GM21381 (cell line): ENCODE results near the gene RAD51B.

Experiments used
- ATAC-seq: cut with Tn5 transposase; IDR thresholded peaks from one replicate; pipeline ENCODE4 v1.9.1; 2021; ENCODE audit warnings: mild to moderate bottlenecking, moderate library complexity; ENCODE audit not compliant: unreplicated experiment

RAD51B gene

GRCh38 chr14:68632054-68632895 is 812.7 kb downstream of the RAD51B start:
- ATAC-seq: no peak

- ATAC-seq: no peak
These were observed 813.8 kb downstream of the RAD51B start for GRCh38 chr14:68633131-68633991.

DNA sequence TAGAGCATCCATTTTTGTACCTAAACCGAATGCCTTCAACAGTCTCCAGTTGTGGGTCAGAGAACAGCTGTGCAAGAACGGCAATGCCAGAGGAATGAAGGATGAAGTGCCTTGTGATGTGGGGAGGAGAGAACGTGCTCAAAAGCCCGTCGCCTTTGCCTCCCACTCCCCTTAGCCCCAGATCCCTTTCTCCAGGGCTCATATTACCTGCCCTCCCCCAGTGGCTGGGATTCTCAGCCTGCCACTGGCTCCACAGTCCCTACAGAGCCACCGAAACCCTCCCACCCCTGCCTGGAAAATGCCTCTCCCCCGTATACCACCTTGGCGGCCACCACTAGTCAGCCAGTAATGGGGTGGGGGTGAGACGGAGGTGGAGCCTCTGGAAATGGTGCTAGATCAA is 814.8 kb downstream of the RAD51B start:
- ATAC-seq: no peak

DNA sequence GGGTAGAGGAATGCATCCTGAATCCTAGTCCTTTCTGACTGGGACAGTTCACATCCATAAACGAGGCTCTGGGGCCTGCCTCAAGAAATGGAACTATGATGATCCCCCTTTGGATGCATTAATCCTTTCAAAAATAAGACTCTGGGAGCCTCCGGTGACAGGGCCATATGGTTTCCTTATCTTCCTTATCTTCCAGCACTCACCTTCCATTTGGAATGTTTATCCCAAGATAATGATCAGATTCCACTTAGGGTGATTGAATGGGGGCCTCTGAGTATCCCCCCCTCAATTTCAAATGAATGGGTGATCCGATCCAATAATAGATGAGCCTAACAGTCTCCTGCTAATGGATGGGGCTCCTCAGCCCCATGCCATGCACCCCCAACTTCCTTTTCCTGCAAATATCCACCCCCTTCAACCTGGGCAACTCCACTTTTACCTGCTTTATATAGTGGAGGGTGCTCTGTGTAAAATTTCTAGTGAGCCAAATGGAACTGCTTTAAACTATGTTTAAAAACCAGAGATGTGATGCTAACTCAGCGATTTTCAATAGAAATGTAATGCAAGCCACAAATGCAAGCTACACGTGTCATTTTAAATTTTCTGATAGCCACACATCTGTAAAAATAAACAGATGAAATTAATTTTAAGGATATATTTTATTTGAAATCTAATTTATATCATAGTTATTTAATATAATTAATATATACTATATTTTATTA is 815.5 kb downstream of the RAD51B start:
- no peak for ATAC-seq

GRCh38 chr14:68636597-68636996 is 817.0 kb downstream of the RAD51B start:
- ATAC-seq: no peak

DNA sequence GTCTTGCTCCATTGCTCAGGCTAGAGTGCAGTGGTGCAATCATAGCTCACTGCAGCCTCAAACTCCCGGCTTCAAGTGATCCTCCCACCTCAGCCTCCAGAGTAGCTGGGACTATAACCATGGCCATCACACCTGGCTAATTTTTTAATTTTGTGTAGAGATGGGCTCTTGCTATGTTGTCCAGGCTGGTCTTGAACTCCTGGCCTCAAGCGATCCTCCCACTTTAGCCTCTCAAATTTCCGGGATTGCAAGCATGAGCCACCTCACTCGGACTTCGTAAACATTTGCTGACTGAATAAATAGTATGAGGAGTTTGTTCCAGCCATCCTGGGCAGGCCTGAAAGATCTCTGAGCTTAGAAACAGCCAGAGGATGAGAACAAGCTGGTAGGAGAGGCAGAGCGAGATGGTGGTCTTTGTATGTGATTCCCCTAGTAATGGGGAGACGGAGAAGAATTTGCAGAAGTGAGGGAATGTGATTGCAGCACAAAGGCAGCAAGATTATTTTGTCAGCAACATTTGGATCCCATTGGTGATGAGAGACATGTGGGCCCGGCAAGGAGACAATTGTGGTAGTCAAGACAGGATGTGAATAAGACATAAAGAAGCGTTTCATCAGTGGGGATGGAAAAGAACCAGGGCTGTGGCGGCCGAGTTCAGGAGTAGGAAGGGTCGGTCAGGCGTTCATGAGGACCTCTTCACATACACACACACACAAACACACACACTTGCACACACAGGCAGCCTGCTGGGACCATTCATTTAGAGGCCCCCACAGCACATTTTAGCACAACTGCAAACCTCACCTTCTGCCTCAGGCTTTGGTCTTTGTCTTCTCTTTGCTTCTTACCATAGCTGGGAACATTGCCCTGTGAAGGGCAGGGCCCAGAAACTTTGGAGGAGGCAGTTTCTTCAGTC is 817.8 kb downstream of the RAD51B start:
- no peak for ATAC-seq

DNA sequence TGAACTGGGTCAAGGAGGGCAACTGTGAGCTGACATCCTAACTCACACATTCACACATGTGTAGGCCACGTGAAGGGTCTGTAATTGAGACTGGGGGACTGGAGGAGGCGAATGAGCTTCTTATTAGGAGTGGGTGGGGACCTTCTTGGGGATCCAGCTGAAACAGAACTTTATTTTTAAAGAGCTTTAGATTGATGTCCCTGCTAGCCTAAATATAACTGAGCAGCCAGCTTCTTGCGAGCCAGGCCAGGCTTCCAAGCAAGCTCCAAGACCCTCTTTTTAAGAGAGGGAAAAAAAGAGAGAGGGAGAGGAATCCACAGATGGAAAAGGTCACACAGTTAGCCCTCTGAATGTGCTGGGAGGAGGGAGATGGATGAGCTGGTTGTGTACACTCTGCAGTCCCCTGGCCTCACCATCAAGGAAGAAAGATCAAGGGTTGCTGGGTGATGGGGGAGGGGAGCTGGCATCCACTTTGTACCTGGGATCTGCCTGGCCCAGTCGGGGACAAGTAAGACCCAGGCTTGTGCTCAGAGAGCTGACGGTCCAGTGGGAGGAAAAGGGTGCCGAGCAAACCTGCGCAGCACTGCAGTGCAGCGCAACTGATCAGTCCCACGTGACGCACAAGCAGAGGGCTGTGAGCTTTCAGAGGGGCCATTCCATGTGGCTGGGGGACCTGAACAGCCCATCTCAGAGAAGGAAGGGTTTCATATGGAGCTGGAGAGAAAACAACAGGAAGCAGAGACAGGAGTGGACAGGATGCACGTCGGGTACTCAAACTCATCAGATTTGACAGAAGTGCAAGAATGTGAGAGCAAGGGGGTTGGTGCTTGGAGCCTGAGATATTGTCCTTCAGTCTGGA is 818.8 kb downstream of the RAD51B start:
- ATAC-seq: no peak

DNA sequence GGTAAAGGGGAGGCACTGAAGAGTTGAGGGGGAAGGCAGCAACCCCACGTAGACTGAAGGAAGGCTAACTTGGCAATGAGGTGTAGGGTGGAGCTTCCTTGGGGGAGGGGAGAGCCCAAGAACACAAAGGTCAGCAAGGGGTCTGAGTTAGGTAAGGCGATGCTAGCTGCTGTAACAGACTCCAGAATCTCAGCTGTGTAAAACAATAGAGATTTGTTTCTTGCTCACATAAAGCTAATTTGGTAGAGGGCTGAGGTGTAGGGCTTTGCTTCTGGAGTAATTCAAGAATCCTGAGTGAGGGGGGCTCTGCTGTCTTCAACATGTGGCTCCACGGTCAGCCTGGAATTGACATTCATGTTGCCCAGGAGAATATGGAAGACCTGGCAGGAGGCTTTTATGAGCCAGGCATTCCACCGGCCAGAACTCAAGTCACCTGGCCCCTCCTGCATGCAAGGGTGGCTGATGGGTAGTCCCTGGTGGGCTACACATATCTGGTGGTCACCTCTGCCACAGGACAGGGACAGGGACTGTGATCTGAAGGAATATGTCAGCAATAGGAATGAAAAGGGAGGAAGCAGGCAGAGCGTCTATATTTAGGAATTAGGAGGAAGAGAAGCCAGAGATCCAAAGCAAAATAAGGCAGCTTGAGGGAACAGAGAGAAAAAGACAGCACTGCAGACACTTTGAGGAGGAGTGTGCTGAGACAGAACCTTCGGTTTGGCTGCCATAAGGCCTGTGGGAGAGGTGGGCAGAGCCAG is 819.6 kb downstream of the RAD51B start:
- ATAC-seq: no peak

- ATAC-seq: no peak
These were observed 820.4 kb downstream of the RAD51B start for GRCh38 chr14:68639758-68640574.

DNA sequence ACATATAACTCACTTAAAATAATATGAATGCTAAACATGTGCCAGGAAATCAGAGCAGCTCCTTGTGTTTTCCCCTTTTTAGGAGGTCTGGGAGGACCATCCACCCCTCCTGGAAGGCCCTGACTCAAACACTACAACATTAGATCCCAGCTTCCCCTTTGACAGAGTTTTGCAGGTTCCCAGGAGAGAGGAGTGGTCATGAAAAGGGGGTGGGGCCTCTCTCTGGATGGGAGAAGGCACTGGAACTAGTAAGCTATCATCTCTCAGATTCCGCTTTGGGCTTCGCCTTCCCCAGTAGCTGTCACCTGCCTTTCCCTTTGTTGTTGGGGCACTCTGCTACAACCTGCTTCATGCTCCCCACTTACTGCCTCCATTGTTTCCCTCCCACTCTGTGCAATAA is 824.1 kb downstream of the RAD51B start:
- ATAC-seq: no peak

DNA sequence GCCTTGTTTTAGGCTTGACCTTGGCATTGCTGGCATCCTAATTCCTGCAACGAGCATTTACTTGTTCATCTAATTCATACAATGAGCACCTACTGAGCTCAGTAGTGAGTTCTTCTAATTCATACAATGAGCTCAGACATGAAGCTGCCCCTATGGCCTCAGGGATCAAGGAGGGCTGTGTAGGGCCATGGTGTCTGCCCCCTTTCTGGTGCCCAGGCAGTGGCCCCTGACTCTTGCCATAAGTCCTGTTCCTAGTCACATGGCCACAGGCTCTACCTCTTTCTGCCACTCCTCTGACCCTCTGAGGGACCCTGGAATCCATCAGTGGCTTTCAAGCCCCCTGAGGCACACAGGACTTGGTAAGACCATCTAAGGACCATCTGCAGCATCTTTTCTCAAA is 824.5 kb downstream of the RAD51B start:
- no peak for ATAC-seq

DNA sequence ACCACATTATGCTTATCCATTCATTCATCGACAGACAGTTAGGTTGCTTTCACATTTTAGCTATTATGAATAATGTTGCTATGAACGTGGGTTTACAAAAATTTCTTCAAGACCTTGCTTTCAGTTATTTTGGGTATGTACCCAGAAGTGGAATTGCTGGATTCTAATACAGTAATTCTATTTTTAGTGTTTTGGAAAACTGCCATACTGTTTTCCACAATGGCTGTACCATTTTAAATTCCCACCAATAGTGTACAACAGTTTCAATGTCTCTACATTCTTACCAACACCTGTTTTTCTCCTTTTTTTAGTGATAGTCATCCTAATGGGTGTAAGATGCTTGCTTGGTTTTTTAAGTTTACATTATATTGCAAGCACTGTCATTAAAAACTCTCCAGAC is 825.8 kb downstream of the RAD51B start:
- ATAC-seq: no peak

DNA sequence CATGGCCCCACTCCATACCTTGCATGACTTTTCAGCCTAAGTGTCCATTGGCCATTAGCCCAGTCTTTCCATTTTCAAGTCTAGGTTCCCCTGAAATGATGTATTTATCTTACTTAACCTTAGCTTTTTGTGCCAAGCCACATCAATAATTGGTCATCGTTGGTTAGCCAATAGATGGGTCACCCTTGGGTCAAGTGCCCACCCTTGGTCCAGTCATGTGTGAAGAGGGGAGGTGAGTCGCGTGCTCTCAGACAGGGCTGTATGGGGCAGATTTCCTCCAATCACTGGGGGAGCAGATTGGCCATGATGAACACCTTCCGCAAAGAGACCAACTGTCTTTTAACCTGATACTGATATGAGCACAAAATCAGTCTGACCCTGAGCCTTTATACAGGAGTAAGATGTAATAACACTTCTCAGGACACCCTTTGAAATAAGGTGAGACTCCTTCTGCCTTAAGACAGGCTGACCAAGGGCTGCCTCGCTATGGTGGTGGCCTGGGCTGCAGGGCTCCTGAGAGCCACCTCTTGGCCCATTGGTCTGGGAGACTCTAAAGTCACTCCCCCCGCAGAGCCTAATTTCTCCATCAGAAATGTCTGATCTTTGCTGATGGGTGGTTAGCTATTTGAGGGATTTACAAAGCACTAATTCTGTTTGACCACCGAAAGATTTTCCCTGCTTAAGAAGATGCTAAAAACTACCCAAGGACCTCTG is 830.1 kb downstream of the RAD51B start:
- no peak for ATAC-seq

DNA sequence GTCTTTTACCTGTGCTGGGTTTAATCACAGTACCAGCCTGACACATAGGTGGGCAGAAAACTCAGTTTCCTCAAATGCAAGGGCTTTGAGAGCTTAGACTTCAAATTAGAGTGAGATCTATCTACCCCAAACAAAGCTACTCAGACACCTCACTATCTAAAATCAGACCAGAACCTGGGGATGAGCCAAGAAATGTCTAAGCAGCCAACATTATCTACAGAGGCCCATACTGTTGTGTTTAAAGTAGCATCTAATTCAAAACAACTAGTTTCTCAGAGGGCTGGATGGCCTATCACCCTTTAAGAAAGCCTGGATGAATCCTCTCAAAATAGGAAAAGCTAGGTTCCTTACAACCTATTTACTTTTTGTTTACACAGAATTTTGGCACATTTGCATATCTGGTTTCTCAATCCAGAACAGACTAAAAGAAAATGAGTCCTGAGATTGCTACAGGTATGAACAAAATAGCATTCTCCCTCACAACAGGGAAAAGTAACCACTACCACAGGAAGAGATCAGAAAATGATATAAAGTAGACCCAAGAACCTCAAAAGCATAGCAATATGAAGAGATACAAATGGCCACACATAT is 830.9 kb downstream of the RAD51B start:
- ATAC-seq: no peak

DNA sequence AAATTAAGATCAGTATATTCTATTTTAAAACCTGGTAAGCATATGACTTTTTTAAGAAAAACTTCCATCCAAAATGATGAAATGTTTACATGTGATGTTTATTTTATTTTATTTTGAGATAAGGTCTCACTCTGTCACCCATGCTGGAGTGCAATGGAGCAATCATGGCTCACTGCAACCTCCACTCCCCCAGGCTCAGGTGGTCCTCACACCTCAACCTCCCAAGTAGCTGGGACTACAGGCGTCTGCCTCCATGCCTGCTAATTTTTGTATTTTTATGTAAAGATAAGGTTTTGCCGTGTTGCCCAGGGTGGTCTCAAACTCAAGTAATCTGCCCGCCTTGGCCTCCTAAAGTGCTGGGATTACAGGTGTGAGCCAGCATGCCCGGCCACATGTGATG is 831.5 kb downstream of the RAD51B start:
- no peak for ATAC-seq

DNA sequence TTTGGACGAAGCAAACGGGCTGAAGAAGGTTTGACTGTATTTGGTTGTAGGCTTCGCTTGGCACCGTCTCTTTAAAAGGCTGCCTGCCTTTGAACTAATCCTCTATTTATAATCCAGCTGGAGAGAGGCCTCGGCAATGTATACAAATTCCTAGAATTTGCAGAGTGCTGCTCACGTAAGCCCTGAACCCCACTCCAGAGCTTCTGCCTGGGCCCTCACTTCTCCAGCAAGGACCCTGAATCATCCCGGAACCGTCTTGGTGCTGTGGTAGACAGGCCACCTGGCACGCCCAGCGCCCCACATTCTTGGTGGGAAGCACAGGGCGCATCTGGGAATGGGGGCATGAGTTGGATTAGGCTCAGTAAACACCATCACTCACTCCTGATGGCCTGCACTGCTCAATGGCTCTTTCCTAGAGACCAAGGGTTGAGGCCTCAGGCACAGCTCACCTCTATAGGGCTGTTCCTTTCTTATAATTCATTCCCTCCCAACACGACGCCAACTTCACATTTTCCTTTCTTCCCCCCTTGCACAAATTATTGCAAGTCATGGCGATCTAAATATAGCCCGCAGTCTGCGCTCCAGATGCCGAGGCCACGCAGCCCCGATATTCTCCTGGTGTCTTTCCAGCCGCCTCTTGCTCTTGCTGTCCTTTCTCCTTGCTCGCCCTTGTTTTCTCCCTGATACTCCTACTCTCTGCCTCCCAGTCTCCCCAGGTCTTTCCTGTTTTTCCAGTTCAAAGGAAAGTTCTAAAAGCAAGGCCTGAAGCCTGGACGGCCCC is 832.3 kb downstream of the RAD51B start:
- ATAC-seq: no peak
